Measurements from ENCODE around the gene ZNF639. TPM values are rescaled to one million over a fixed set of nuclear protein-coding genes. Genes with fewer than 3 reads are reported as not detected.

ZNF639 gene
- total RNA-seq, 1 experiment from 2014 or later = 44.1 TPM

GRCh38 chr3:179375091-179375999 is 52.5 kb downstream of the ZNF639 start:
- Histone ChIP-seq H3K4ac (ENCODE audit: low read depth, low read length) (no peak overlapping the region), H3T11ph (ENCODE audit: low read length) (no peak overlapping the region), H3K56ac (ENCODE audit: insufficient read length, low read depth, low read length) (no peak overlapping the region), H3K23me2 (ENCODE audit: insufficient read length, low read depth, low read length, poor library complexity, severe bottlenecking) (no peaks in the 10 kb centered on the region), H3K9me3 (ENCODE audit: control insufficient read depth, low read depth, low read length) (no peaks in the 10 kb centered on the region), H2AFZ (ENCODE audit: low read length) (no peak overlapping the region), H3K79me1 (ENCODE audit: insufficient read depth, low read depth, low read length, poor library complexity, severe bottlenecking) (no peaks in the 10 kb centered on the region), H4K5ac (ENCODE audit: insufficient read length, low read depth, low read length) (no peak overlapping the region), H2BK5ac (ENCODE audit: insufficient read length, low read length) (no peak overlapping the region), H2AK5ac (ENCODE audit: insufficient read length, low read length) (no peak overlapping the region), H2BK15ac (ENCODE audit: low read depth, low read length) (no peak overlapping the region), H4K8ac (replicated peaks; ENCODE audit: insufficient read length, low read depth, low read length) (no peak overlapping the region), H3K23ac (ENCODE audit: insufficient read length, low read depth, low read length) (no peak overlapping the region), H3K79me2 (ENCODE audit: insufficient read depth, low read length) (no peaks in the 10 kb centered on the region), H4K91ac (ENCODE audit: insufficient read length, low read depth, low read length) (no peak overlapping the region), H2BK20ac (ENCODE audit: low read depth, low read length, poor library complexity, severe bottlenecking) (no peak overlapping the region), H4K20me1 (ENCODE audit: control insufficient read depth, insufficient read depth, insufficient read length) (no peaks in the 10 kb centered on the region), H2BK120ac (ENCODE audit: low read depth, low read length, poor library complexity, severe bottlenecking) (no peak overlapping the region), H3K27me3 (ENCODE audit: insufficient read depth, low read length) (no peaks in the 10 kb centered on the region), H2BK12ac (ENCODE audit: insufficient read length, low read depth, low read length) (no peak overlapping the region), H3K27ac (ENCODE audit: insufficient read length, low read depth, low read length) (no peak overlapping the region), H3K14ac (ENCODE audit: insufficient read depth, low read length) (no peak overlapping the region), H3K4me1 (ENCODE audit: insufficient read depth, low read length) (no peaks in the 10 kb centered on the region), H3K4me2 (ENCODE audit: insufficient read depth, insufficient read length, low read length) (no peak overlapping the region), H3K9ac (ENCODE audit: extremely low read depth, insufficient read length, low read length) (no peak overlapping the region), H3K18ac (ENCODE audit: insufficient read length, low read depth, low read length) (no peak overlapping the region)
- no CpG with 5 or more reads among the region's 12 CpGs for WGBS (ENCODE audit: extremely low coverage, insufficient read length, low lambda C conversion rate)
- H3K36me3 Mint-ChIP-seq (ENCODE audit: insufficient read depth in 1 of 3, low read depth in 3 of 3) = peaks cover 3 to 36% (median 35%) of the 10 kb centered on the region in 3 experiments; a peak in 6 of 7 replicates
- H3K4me1 Mint-ChIP-seq = no peaks in the 10 kb centered on the region
- DNase-seq = no peak
- H3K27ac Mint-ChIP-seq = no peak overlapping the region
- TF ChIP-seq, protein P1, sequence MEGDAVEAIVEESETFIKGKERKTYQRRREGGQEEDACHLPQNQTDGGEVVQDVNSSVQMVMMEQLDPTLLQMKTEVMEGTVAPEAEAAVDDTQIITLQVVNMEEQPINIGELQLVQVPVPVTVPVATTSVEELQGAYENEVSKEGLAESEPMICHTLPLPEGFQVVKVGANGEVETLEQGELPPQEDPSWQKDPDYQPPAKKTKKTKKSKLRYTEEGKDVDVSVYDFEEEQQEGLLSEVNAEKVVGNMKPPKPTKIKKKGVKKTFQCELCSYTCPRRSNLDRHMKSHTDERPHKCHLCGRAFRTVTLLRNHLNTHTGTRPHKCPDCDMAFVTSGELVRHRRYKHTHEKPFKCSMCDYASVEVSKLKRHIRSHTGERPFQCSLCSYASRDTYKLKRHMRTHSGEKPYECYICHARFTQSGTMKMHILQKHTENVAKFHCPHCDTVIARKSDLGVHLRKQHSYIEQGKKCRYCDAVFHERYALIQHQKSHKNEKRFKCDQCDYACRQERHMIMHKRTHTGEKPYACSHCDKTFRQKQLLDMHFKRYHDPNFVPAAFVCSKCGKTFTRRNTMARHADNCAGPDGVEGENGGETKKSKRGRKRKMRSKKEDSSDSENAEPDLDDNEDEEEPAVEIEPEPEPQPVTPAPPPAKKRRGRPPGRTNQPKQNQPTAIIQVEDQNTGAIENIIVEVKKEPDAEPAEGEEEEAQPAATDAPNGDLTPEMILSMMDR (conservative IDR thresholded peaks at IDR 0.05) = no peak
- no peaks in the 10 kb centered on the region for H3K9me3 Mint-ChIP-seq
- no peak overlapping the region for H3K4me3 Mint-ChIP-seq
- no peaks in the 10 kb centered on the region for H3K27me3 Mint-ChIP-seq (ENCODE audit: low read depth)
